A204.1 (cell line): ENCODE data around the gene RIT2.

Experiments used
- FAIRE-seq: peaks from 2 replicates; lab custom pipeline; 2012; peaks lifted over from hg19 to GRCh38; lab: Jason Lieb, UNC

Gene RIT2

DNA sequence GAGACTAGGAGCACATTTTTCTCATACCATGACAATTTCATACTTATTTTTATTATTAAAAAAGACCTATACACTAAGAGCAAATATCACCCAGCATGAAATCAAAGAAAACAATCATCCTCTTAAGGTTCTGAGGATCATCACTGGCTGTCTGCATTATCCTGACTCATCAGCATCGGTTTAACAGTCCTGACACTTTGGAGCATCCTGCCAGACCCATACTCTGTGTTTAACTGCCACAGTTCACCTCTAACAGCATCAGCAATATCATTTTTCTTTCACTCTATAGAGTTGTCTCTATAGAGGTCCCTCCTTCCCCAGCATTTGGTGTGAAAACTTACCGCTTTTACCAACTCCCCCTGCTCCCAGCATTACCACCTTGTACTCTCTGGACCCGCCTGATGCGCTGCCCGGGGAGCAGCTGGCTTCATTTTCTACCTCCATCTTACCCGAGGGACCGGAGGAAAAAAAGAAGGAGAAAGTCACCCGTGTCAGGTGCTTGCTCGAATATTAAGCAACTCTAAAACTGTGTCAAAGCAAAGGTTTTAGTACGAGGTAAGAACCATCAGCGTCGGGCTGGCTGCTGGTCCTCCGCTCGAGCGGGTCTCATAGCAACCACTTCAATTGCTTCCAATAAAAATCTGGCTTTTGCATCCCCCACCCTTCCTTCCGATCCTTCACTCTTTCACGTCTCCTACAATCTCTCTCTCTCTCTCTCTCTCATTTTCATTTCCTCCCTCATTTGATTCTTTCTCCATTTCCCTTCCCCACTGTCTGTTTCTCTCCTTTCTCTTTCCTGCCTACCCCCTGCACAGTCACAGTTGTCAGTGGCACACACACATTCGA, at the start of gene RIT2:
TSS of gene RIT2 (minus strand) at position 610 of the 846 bp plus-strand sequence.
- no peak for FAIRE-seq

DNA sequence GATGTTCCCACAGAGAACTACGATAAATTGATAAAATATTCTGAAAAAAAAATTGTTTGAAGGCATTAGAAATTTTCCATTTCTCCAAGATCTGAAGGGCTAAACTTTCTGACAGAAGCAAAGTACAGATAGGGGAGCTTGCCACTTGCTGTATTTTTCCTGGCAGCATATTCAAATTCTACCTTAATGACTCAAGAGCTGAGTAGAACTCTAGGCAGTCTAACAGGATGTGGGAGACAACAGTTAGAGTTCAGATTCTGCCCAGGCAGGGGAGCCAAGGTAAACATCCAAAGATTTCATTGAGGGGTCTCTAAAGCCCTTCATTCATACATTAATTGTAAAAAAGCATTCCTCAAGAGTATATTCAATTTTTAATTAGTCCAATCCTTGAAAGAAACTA, 46.0 kb upstream of the RIT2 start:
- FAIRE-seq: no peak

DNA sequence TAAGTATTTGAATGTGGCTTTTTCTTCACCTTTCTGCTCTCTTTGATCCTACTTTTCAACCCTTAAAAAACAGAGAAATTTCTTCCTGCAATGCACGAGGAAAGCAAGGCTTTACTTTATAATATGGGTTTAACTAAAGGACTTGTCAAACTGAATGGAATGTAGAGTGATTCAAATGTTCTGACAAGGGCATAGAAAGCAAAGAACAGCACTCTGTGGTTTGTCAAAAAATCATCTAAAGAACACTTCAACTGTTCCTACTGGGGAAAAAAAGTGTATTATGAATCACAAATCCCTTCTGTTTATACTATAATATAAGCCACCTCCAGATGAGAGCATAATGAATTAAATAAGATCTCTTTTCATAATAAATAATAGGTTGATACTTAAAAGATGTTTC, 45.0 kb upstream of the RIT2 start:
- no peak for FAIRE-seq

DNA sequence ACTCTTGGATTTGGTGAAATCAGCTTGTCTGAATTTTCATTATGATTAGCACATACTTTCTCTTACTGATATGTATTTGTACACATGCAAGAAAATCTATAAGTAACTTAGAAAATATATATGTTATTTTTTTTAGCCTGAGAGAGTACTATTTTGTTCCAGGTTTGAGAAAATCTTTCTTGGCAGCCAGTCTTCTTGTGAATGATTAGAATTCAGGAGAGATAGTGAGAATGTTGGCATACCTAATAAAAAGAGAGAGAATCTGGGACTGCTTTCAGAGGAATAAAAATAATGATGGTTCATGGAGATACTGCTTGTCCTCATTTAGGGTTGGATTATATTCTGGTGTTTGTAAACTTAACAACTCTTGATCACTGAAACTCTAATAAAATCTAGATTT, 44.4 kb upstream of the RIT2 start:
- no peak for FAIRE-seq

DNA sequence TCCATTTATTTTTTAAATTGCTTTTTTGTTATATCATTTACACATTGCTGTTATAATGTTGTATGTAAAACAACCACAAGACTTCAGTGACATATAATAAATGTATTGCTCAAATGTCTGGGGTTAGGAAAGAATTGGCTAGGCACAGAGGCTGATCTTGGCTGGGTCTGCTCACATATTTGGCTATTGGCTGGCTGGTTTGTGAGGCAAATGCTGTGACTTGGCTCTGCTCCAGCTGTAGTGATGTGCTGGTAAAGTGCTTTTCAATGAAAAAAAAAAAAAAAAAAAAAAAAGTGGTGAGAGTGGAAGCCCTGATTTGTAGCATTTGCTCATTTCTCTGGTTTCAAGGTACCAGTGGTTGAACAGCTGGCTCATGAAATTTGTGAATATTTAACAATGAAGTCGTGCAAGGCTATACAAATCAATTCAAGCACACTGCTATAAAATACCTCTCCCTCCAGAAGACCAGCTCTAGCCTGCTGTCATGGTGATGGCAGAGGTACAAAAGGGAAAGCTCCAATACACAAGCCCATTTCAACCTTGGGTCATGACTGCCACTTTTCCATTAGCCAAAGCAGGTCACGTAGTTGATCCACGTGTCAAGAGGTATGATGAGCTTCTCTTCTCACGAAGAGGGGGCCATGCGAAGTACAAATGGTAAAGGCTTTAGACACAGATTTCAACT, 43.7 kb upstream of the RIT2 start:
- FAIRE-seq: no peak

DNA sequence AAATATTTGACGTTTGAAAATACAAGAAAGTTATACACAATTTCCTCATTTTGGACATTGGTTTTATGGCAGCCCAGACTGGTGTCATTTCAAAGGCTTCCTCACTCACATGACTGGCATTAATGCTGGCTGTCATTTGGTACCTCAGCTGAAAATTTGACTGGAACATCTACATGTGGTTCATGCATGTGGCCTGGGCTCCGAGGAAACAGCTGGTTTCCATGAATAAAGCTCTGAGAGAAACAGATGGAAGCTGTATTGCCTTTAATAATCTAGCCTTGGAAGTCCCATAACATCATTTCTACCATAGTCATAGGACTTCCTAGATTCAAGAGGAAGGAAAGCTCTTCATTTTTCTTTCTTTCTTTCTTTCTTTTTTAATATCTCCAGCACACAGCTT, 42.9 kb upstream of the RIT2 start:
- no peak for FAIRE-seq

DNA sequence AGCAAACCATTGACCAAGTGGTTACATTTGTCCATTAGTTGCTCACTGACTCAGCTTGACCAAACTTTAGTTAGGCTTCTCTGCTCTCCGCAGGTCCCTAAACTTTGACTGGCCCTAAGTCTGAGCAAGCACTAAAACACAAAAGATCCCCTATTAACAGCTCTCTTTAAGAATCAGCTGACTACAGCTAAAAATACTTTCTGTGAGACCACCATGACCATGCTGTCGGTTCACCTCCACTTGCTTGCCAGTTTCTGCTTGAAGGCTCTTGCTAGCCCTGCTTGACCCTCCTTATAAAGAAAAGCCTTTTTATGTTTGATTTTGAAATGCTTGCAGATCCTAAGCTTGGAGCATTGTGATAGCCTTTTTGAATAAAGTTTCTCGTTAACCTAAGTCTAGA, 40.4 kb upstream of the RIT2 start:
- no peak for FAIRE-seq

DNA sequence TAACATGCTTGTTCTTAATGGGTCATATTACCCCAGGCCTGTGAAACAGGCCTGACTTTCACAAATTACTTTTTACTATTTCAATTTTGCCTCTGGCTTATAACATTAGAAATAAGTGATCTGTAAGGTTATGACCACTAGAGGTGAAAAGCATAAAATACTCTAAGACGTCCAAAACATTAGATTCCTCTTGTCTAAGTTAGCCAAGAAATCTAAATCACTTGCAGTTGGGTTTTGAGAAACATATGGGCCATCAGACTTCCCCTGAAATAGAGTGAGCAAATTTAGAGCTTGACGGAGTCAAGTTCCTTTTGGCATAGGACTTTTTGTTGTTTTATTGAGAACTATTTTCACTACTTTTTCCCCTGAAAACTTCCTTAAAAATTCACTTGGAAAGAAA, 32.7 kb upstream of the RIT2 start:
- FAIRE-seq: no peak

DNA sequence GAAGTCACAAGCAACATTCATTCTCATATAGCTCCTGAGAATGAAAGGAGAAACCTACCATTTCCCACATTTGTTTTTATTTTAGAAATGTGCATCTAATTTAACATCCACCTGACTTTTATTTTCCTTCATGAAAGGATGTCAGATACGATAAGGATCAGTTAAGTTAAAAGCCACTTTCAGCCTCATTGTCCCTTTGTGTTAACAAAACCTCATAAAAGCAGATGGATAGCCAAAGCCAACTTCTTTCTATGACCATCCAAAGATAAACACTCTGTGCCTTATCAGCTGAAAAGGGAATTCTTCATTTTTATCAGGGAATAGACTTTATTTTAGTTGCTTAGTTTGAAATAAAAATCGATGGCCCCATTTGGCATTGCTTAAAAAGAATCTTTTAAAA, 25.7 kb upstream of the RIT2 start:
- no peak for FAIRE-seq

DNA sequence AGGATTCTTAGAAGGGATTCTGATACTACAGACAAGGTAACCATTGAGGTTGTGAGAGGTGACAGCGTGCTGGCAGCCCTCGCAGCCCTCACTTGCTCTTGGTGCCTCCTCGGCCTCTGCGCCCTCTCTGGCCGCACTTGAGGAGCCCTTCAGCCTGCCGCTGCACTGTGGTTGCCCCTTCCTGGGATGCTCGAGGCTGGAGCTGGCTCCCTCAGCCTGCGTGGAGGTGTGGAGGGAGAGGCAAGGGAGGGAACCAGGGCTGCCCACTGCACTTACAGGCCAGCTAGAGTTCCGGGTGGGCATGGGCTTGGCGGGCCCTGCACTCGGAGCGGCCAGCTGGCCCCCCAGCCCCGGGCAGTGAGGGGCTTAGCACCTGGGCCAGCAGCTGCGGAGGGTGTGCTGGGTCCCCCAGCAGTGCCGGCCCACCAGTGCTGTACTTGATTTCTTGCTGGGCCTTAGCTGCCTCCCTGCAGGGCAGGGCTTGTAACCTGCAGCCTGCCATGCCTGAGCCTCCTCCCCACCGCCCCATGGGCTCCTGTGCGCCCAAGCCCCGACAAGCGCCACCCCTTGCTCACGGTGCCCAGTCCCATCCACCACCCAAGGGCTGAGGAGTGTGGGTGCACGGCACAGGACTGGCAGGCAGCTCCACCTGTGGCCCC, 23.9 kb upstream of the RIT2 start:
- no peak for FAIRE-seq

DNA sequence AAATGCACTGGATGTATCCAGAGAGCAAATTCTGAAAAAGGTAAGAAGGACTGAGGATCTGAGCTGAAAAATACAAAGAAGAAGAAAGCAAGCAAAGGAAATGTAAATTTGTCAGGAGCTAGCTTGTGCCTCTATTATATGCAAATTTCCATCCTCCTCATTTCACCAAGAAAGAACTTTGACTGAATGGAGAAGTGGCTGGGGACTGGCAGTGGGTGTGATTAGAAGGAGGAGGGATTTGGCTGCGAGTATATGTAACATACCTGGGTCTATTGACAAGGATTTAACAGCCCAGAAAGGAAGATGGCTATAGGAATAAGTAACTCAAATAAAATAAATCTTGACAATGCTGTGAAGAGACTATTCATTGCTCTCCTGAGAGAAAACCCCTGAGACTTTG, 19.4 kb upstream of the RIT2 start:
- FAIRE-seq: no peak

DNA sequence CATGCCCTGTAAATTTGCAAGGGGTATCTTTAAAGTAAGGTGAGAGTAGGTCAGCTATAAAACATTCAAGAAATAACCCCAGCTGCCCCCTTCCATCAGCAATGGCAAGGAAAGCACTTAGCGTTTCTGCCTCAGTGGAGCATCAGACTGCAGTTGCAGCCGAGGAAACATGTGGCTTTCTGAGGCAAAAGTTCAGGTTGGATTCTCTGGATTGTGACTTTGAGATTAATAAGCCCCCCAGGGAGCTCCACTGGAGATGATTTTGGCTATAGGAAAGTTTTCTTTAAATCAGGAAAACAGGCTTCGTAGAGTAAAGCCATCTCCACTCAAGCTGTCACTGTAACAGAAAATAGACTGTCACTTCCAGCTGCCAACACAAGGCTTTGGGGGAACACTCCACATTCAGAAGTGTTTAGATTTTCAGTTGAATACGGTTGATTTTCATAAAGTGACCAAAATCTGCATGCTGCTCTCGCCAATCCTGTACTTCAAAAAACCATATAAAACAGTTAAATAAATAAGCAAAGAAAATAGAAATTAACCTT, 15.3 kb upstream of the RIT2 start:
- FAIRE-seq: no peak

DNA sequence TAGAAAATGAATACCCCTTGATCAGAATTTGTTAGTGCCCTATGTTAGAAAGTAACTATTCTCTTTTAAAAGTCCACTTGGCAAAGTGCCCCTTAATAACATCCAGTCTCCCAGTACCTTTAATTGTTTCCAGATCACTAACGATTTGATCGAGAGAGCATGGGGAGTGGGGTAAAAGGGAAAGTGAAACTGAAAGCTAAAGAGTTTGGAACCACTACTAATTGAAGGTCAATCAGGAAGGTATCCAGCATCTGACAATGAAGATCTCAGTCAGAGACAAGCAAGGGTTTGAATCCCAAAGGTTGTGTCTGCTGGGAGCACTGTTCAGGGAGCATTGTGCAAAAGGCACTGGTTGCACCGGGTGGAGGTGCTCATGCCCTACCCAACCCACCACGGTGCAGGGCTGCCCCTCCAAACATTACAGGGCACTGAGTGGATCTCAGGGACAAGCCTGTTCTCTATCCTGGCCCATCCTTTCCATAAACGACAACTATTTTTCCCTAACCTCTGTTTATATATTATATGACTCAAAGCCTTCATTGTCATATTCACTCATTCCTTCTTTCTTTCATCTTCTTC, 14.6 kb upstream of the RIT2 start:
- no peak for FAIRE-seq

DNA sequence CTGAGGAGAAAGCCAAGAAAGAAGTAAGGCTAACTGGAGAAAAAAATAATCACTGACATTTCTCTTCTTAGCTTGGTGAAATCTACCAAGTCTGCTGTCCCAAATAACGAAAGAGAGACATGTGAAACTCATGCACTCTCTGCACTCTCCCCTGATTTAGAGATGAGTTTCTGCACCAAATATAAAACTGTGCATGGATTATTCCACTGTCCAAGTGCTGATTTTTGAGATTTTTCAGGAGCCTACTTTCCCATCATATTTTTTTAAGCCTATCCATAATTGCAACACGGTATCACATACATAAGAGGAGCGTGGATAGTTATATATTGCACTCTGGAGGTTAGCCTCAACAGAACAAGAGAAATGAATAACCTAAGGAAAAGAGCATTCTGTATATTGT, 10.0 kb upstream of the RIT2 start:
- no peak for FAIRE-seq

DNA sequence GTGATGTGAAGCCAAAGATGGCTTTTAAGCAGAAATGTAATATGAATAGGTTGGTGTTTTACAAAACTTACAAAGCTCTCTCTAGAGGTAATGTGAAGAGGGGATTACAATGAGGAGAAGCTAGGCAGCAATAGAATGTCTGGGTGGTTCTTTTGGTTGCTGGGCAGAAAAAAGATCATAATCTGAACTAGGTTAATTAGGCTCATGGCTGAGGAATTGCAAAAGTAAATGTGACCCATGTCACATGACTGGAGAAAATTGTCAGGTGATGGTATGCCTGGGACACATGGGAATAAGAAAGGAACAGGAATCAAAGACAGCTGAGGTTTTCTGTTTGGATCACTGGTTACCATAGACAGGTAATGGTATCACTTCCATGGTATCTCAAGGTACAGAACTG, 7.5 kb upstream of the RIT2 start:
- FAIRE-seq: no peak

DNA sequence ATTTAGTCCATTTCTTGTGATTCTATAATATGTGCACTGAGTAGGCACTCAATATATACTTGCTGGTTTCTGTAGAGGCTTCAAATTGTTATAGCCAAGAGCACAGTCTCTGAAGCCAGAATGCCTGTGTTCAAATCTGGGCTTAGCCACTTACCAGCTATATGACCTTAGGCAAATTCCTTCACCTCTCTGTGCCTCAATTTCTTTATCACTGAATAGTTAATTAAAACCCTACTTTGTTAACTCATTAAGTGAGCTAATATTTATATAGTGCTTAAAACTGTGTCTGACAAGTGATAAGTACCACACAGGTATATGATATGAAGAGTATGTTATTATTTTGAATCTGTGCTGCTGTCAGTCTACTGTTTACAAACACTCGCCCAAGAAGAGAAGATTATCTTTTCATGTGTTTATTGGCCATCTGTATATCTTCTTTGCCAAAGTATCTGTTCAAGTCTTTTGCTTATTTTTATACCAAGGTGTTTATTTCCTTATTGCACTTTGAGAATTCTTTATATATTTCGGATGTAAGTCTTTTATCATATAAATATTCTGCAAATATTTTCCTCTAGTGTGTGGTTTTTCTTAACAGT, 1.3 kb upstream of the RIT2 start:
- FAIRE-seq: no peak

DNA sequence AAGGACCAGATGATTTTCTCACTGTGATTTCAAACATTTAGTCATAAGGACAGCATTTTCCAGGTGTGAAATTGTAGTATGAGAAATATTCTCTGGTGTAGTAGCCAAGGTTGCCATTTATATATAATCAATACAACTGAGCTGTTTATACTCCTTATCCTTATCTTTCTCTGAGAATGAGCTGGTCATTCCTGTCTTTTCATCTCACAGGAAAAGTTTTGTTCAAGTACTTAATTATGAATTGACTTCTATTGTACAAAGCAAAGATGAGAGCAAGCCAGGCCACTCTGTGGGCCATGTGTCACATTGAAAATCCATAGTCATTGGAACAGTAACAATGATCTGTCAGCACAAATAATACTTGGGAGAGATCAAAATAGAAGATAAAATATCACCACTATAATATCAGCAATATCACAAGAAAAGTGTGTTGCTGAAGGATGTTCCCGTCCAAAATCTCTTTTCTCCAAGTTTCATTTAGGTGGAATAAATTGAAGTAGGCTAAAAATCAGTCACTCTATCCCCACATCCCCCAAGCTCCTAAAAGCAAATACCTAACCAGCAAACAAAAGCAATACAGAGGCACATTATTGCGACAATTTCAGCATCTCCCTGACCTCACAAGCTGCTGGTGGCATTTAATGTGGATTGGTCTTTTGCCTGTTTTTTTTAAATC, 2.1 kb downstream of the RIT2 start:
- no peak for FAIRE-seq

DNA sequence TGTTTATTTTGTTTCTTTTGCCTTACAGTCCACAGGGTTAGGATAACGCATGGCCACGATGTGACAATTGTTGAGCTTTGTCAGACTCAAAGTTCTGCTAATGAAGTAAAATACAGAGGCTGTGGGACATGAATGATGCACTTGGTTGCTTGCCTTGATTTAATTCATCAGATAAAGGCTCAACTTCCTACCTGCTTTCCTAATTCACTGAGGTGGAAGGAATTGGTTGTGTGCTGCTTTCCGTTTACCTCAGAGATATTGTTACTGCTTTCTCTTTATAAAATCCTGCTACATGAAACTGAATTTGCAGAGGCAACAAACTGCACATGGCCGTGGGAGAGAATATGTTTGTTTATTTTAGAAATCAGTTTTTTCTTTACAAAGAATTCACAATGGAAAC, 6.6 kb downstream of the RIT2 start:
- FAIRE-seq: no peak

DNA sequence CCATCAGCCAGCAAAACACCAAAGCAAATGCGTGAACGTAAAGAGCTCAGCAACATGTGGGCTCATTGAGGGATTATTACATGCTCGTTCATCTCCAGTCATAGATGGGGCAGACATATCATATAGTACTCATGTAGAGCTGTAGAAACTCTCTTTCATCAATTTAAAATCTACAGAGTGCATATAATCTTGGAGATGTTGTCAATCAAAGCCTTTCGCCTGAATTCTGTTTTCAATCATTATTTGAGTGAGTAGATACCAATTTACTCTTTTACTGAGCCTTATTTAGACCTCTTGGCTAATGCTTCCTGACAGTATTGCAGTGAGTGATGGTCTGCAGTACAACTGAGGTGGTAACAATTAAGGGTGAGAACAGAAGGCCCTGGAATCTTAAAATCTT, 7.0 kb downstream of the RIT2 start:
- no peak for FAIRE-seq

DNA sequence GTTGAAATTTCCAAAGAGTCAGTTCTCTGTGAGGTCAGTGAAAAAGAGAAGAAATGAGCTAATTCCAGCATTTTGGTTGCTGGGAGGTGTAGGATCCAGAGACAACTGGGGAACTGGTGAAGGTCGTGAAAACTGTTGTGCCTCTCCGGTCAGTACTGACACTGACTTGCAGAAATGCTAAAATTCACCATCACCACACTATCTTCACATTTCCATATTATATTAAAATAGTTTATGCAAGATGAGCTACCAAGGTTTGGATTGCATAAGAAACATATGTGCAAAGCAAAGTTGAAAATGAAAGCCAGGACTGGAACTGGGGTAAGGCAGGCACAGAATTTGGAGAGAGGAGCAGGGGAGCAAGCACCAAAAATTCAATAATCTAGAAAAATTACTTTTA, 21.8 kb downstream of the RIT2 start:
- FAIRE-seq: no peak

DNA sequence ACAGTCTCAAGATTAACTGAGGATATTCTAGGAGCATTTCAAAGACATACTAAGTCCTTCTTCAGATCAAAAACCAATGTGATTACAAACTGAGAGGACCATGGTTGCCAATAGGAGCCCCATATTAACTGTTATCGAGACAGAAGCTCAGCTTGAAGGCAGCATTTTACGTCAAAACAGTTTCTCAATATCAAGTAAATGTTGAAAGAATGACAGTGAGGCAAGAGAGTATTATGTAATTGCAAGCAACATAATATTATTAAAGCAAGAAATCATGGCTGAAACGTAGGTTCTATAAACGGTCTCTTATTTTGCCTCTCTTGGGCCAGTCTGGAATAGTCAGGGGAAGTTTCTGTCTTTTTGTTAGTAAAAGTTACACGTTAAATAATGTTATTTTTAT, 22.9 kb downstream of the RIT2 start:
- FAIRE-seq: no peak

DNA sequence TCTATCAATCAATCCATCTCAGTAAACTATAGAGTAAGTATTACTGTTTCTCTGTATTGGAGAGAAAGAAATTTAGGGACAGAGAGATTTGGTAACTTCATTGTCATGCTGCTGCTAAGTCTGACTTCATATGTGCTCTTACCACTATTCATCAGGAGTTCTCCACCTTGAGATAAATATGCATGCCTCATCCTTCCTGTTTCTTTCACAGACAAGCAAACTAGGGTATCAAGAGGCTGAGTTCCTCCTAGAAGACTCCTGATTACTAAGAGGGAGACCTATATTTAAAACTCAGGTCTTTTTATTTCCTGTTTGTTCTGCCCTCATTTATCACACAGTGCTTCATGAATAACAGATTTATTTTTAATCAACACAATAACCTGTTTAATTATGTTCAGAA, 34.1 kb downstream of the RIT2 start:
- FAIRE-seq: no peak
